HG02763 (cell line): ENCODE data around the gene ZNF491.
"Not testable (repeated sequence)": the region's sequence is repeated elsewhere in the genome, so short reads cannot be mapped to it uniquely, and the experiment has no call there.

ENCODE experiments used
- ATAC-seq: cut with Tn5 transposase; IDR thresholded peaks from one replicate; pipeline ENCODE4 v1.9.1; 2021; ENCODE audit warnings: mild to moderate bottlenecking, moderate library complexity; ENCODE audit not compliant: unreplicated experiment

ZNF491 gene

DNA sequence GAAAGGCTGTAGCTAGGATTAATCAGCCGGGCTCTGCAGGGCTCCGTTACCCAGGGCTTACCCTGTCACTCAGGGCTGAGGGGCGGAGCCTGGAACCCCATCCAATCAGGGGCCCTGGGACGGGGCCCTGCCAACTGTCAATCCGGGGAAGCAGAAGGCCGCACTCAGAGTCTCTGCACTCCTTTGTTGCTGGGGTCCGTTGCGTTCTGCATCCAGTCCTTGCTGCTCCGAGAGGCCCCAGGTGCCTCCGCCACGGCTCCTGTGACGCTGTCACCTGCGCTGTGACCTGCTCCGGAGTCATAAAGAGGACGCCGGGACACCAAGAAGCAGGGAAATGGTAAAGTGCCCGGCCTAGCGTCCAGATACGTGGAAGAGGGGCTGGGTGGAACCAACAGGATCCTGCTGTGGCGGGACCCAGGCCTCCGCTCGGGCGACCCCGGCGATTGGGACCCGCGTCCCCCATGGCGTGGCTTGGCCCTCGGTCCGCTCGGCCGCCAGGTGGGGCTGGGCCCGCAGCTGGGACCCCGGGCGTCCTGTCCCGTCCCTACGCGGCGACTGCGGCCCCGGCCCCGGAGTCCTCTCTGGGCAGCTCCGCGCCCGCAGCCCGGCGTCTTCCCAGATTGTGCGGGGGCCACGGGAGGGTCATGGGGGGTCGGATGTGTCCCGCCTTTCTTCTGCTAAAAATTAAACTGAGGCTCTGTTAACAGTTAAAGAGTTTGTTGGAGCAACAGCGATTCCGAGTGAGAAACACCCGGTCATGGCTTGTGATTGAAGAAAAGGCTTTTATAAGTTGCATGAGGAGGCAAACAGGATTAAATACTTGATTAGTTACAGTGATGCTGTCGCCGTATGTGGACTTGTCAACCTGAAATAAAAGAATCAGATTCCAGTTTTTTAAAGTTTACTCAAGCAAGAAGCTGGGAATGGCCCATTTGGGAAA lies at the start of gene ZNF491:
ZNF491 (plus strand) TSS at position 133 of the 940 bp plus-strand sequence. CDS start 7,431 bp downstream, outside the sequence.
- peak; percentile 90 for ATAC-seq

DNA sequence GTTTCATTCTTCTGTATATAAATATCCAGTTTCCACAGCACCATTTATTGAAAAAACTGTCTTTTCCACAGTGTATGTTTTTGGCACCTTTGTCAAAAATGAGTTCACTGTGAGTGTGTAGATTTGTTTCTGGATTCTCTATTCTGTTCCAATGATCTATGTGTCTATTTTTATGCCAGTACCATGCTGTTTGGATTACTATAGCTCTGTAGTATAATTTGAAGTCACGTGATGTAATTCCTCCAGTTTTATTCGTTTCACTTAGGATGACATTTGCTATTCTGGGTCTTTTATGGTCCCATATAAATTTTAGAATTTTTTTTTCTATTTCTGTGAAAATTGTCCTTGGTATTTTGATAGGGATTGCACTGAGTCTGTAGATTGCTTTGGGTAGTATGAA lies 48.6 kb upstream of the ZNF491 start:
- no peak for ATAC-seq

DNA sequence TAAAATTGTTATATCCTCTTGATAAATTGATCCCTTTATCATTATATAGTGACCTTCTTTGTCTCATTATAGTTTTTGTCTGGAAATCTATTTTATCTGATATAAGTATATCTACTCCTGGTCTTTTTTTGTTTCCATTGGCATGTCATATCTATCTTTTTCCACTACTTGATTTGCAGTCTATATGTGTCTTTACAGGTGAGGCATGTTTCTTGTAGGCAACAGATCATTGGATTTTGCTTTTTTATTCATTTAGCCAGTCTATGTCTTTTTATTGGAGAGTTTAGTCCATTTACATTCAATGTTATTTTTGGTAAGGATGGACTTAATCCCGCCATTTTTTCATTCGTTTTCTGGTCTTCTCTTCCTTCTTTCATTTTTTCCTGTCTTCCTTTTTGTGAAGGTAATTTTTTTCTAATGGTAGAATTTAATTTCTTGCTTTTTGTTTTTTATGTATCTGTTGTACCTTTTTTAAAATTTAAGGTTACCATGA lies 46.0 kb upstream of the ZNF491 start:
- ATAC-seq: no peak

DNA sequence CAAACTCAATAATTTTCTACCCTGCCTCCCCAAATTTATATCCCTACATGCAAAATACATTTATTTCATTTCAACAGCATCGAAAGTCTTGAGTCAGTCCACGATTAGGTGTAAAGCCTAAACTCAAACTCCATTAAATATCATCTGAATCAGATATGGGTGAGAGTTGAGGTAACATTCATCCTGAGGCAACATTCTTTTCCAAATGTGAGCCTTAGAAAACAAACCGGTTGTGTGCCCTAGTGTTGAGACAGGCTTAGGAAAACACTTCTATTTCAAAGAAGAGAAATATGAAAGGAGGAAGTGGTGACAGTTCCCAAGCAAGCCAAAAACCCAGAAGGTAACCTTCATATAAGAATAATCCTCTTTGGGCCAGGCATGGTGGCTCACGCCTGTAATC lies 43.7 kb upstream of the ZNF491 start:
- ATAC-seq: no peak

DNA sequence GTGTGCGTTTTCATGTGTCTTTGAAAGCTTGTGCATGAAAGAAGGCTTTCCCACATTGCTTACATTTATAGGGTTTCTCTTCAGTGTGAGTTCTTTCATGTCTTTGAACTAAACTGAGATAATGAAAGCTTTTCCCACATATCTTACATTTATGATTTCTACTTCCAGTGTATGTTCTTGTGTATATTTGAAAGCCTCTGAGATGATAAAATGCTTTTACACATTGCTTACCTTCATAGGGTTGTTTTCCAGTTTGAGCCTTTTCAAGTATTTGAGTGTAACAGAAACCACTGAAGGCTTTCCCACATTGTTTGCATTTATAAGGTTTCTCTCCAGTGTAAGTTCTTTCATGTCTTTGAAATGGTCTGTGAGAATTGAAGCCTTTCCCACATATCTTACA lies 41.4 kb upstream of the ZNF491 start:
- ATAC-seq: no peak

DNA sequence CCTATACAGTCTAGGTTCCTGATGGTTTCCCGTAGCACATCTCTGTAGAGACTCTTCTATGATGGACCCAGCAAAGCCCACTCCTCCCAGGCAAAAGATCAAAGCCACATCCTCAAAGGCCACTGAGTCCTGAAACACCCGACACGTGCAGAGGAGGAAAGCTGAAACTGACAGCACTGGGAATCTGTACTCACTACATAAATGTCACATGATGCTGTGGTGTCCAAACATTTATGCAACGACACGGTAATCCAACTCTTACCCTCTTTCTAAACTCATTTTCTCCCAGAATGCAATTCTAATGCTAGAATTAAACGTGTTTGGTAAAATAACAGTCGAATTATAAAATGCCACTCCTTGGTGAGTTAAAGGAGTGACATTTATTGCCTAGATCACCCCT lies 38.5 kb upstream of the ZNF491 start:
- no peak for ATAC-seq

DNA sequence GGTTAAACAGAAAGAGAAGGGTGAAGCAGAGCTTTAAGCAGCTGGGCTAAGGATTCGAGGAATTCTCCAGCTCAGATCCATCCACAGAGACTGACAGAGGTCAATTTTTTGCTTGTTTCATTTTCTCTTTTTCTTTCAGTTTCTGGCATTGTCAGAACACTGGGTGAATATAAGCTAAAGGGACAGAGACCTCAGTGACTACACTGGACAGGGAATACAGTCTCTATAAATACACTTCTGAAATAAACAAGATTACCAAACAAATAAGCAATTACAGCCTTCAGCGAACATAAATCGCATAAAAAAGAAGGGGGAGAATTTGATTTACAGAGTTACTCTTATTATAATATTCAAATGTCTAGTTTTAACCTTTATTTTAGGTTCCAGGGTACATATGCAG lies 35.2 kb upstream of the ZNF491 start:
- no peak for ATAC-seq

DNA sequence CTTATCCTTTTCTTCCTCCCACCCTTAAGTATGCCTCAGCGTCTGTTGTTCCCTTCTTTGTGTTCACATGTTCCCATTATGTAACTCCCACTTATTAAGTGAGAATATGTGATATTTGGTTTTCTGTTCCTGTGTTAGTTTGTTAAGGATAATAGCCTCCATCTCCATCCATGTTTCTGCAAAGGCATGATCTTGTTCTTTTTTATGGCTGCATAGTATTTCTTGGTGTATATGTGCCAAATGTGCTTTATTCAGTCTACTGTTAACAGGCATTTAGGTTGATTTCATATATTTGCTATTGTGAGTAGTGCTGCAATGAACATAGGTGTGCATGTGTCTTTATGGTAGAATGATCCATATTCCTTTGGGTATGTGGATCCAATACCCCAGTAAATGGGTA lies 34.7 kb upstream of the ZNF491 start:
- no peak for ATAC-seq

DNA sequence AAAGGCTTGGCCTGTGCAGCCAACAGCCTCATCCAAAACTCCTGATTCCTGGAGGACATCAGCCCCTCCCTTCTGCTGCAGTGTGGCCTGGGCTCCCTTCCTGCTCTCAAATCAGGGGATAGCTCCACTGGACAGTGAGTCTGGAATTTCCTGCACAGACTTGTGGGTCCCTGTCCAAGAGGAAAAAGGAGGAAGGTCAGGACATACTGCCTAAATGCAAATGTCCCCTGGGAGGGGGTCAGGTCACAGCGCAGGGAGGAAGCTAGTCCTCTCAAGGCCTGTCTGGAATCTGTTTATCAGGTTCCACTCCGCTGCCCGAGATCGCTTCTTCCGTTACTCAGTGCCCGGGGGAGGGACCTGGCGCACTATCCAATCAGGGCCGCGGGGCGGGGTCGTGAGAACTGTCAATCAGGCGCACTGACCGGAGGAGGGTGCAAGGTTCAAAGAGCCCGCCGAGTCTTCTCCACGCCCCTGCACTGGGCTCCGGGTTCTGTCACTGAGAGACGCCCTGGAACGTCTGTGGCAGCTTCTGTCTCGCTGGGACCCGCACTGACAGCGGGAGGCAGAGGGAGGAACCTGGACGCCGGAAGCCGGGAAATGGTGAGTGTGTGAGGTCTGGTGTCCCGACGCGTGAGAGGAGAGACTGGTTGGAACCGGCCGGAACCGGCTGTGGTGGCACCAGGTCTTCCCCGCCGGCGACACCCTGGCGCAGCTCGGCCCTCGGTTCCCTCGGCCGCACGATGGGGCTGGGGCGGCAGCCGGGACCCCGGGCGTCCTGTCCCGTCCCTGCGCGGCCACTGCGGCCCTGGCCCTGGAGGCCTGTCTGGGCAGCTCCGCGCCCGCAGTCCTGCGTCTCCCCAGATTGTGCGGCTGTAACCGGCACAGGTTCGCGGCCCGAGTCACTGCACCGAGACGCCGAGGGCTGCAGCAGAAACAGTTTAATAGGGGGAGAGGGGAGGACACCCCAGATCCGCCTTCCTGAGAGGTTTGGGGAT lies 31.4 kb upstream of the ZNF491 start, which contains the start of gene ZNF441:
ZNF441 (plus strand) TSS at position 404 of the 995 bp plus-strand sequence; CDS start at position 598, 194 bp downstream.
- ATAC-seq: peak; percentile 93

DNA sequence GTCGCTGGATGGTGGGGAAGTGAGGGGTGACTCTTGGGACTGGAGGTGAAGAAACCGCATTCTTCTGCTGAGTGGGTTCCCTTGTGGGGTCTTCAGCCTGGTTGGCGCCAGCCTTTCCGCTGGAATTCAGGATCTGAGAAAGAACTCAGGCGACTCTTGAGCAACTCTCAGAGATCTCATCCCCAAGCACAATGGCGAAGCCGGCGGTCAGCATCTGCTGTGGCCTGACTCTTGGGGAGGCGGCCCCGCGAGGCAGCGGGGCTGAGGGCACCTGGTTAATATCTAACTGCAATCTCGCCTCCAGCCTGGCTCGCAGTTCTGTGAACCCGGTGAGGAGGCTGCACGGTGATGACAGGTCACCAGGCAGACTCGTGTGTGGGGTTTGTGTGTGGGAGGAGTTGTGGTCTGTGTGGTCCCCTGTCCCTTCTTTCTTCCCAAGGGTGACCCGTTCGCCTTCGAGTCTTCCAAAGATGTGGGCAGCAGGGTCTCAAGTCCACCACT lies 30.6 kb upstream of the ZNF491 start:
- peak; percentile 28 for ATAC-seq

DNA sequence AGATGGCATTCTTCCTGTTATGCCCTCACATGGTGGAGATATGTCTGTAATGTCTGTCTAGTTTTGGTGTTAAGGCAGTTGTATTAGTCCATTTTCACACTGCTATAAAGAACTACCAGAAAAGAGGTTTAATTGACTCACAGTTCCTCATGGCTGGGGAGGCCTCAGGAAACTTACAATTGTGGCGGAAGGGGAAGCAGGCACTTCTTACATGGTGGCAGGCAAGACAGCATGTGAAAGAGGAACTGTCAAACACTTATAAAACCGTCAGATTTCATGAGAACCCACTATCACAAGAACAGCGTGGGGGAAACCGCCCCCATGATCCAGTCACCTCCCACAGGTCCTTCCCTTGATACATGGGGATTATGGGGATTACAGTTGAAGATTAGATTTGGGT lies 28.3 kb upstream of the ZNF491 start:
- no peak for ATAC-seq

DNA sequence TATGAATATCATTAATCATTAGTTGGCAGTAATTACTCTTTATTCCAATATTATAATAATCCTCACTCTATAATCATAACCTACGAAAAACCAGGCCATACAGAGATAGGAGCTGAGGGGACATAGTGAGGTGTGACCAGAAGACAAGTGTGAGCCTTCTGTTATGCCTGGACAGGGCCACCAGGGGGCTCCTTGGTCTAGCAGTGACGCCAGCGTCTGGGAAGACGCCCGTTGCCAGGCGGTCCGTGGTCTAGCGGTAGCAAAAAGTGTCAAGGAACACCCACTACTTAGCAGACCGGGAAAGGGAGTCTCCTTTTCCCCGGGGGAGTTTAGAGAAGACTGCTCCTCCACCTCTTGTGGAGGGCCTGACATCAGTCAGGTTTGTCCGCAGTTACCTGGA lies 26.8 kb upstream of the ZNF491 start:
- not testable (repeated sequence) for ATAC-seq

DNA sequence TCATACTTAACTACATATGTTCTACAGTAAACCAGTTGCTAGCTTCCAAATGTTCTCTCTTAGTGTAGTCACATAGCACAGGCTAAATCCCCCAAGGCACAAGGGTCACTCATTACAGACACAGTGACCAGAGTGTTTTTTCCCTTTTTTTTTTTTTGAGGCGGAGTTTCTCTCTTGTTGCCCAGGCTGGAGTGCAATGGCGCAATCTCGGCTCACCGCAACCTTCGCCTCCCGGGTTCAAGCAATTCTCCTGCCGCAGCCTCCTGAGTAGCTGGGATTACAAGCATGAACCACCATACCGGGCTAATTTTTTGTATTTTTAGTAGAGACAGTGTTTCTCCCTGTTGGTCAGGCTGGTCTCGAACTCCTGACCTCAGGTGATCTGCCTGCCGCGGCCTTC lies 21.7 kb upstream of the ZNF491 start:
- ATAC-seq: not testable (repeated sequence)

DNA sequence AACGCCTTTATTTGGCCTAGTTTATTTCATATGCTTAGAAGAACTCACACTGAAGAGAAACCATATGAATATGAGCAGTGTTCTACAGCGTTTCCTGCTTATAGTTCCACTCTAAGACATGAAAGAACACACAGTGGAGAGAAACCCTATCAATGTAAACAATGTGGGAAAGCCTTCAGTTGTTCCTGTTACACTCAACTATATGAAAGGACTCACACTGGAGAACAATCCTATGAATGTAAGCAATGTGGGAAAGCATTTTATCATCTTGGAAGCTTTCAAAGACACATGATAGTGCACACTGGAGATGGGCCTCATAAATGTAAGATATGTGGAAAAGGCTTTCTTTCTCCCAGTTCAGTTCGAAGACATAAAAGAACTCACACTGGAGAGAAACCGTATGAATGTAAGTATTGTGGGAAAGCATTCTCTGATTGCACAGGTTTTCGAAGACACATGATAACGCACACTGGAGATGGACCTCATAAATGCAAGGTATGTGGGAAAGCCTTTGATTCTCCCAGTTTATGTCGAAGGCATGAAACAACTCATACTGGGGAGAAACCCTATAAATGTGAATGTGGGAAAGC lies 17.8 kb upstream of the ZNF491 start:
- ATAC-seq: no peak

DNA sequence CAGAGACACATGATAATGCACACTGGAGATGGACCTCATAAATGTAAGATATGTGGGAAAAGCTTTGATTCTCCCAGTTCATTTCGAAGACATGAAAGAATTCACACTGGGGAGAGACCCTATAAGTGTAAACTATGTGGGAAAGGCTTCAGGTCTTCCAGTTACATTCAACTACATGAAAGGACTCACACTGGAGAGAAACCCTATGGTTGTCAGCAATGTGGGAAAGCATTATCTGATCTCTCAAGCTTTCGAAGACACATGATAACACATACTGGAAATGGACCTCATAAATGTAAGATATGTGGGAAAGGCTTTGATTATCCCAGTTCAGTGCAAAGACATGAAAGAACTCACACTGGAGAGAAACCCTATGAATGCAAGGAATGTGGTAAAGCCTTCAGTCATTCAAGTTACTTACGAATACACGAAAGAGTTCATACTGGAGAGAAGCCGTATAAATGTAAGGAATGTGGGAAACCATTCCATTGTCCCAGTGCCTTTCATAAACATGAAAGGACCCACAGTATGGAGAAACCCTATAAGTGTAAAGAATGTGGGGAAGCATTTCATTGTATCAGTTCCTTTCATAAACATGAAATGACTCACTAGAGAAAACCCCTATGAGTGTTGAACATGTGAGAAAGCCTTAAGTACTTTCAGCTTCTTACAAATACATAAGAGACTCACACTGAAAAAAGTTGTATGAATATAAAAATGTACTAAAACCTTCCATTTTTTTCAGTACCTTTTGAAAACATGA lies 16.8 kb upstream of the ZNF491 start:
- no peak for ATAC-seq

DNA sequence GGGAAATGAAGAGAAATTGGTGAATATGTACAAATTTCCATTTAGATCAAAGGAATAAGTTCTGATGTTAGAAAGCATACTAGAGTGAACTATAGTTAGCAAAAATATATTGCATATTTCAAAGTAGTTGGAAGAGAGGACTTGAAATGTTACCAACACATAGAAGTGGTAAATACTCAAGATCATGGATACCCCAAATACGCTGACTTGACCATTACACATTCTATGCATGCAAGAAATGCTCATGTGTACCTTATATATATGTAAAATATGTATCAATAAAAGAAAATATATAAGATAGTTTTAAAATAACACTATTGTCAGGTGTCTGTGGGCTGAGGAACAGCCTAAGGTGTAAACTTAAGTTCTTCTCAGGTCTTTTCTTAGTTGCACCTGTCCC lies 14.6 kb upstream of the ZNF491 start:
- ATAC-seq: no peak

DNA sequence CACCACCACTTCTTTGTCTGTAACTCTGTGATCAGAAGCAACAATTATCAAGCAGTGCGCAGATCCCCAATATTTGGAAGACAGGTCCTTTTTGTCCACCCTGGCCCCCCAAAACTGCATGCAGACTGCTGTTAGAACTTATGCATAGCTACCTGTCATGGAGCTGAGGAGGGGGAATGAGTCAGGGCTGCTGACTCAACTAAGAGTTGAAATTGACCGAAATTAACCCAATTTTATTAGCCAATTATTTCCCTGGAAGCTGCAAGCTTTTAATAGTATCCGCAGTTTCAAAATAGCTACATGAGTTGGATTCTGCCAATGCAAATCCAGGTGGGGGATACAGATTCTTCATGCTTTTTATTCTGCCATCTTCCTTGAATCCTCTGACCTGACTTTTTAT lies 14.0 kb upstream of the ZNF491 start:
- ATAC-seq: no peak

DNA sequence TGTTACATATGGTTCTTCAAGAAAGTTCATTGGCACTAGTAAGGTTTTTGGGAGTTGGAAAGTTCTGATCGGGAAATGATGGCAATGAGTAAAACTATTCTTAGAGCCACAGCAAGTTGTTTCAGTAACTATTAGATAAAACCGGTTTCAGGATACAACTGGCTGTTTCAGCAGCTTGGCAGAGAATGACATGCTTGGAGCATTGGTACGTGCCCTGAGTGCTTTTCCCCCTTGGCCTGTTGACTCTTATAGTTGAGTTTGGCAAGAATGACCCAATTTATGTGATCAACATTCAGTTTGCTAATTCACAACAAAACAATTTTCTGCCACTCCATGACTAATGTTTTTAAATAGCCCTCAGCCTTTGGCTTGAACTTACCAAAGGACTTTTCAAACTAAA lies 10.8 kb upstream of the ZNF491 start:
- no peak for ATAC-seq

DNA sequence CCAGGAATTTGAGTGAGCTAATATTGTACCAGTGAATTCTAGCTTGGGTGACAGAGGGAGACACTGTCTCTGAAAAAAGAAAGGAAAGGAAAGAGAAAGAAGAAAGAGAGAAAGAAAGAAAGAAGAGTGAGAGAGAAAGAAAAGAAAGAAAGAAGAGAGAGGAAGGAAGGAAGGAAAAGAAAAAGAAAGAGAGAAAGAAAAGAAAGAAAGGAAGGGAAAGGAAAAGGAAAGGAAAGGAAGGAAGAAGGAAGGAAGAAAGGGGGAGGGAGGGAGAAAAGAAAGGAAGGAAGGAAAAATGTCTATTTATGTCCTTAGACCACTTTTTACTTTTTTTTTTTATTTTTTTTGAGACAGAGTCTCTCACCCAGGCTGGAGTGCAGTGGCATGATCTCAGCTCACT lies 5.4 kb upstream of the ZNF491 start:
- ATAC-seq: no peak

DNA sequence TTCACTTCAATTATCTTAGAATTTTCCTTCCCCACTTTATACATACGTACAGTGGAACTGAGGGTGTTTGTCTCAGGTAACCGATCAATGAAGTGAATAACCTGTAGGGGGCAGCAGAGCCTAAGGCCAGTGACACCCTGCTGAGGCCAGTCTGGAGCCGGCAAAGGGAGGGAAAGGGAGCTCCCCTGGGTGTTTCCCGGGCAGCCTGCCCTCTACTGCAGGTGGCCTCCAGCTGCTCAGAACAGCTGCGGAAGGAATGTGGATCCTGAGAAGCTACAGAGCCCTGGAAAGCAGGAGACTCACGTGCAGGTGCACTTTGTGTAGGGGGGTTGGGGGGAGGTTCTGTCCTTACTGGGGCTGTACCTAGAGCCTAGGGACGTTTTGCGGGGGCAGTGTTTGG lies 832 bp upstream of the ZNF491 start:
- peak; percentile 42 for ATAC-seq
